HG03558 (cell line): ENCODE results near the gene RIMBP2.
"Not testable (repeated sequence)": the region's sequence is repeated elsewhere in the genome, so short reads cannot be mapped to it uniquely, and the experiment has no call there.

ENCODE experiments used
- ATAC-seq: cut with Tn5 transposase; IDR thresholded peaks from one replicate; pipeline ENCODE4 v1.9.1; 2021; ENCODE audit warnings: moderate number of reproducible peaks; ENCODE audit not compliant: unreplicated experiment; ENCODE audit errors: extremely low read depth

Gene RIMBP2

GRCh38 chr12:130613131-130613530 is 103.0 kb downstream of the RIMBP2 start:
- ATAC-seq, result no peak

GRCh38 chr12:130611026-130611905 is 104.8 kb downstream of the RIMBP2 start:
- no peak for ATAC-seq

DNA sequence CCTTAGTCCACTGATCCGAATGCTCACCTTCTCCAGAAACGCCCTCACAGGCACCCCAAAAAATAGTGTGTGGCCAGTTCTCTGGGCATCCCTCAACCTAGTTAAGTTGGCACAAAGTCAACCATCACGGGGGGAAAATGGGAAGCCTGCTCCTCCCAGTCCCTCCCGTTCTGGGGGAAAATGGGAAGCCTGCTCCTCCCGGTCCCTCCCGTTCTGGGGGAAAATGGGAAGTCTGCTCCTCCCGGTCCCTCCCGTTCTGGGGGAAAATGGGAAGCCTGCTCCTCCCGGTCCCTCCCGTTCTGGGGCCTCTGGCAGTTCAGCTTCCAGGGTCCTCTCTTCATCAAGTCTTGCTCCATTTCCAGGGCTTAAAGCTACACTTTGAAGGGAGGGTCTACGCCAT is 106.1 kb downstream of the RIMBP2 start:
- ATAC-seq, result no peak

DNA sequence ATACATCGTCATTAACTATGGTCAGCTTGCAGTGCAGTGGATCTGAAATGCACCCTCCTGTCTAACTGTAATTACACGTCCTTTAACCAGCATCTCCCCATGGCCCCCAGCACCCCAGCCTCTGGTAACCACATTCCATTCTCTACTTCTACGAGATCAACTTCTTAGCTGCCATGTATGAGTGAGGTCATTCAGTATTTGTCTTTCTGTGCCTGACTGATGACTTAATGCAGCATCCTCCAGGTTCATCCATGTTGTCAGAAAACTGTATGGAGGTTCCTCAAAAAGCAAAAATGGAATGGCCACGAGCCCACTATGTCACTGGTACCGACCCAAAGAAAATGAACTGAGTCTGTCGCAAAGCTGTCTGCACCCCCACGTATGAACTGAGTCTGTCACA is 107.3 kb downstream of the RIMBP2 start:
- ATAC-seq, result no peak

- ATAC-seq, result no peak
These were observed 108.0 kb downstream of the RIMBP2 start for GRCh38 chr12:130608132-130608531.

GRCh38 chr12:130606231-130606630 is 109.9 kb downstream of the RIMBP2 start:
- ATAC-seq, result no peak

GRCh38 chr12:130603396-130603965 is 112.6 kb downstream of the RIMBP2 start:
- ATAC-seq, result no peak

GRCh38 chr12:130602251-130602650 is 113.8 kb downstream of the RIMBP2 start:
- ATAC-seq, result no peak

GRCh38 chr12:130601327-130601726 is 114.8 kb downstream of the RIMBP2 start:
- no peak for ATAC-seq

- ATAC-seq, result no peak
These were observed 119.9 kb downstream of the RIMBP2 start for GRCh38 chr12:130596241-130596640.

GRCh38 chr12:130595566-130595965 is 120.5 kb downstream of the RIMBP2 start:
- ATAC-seq, result no peak

DNA sequence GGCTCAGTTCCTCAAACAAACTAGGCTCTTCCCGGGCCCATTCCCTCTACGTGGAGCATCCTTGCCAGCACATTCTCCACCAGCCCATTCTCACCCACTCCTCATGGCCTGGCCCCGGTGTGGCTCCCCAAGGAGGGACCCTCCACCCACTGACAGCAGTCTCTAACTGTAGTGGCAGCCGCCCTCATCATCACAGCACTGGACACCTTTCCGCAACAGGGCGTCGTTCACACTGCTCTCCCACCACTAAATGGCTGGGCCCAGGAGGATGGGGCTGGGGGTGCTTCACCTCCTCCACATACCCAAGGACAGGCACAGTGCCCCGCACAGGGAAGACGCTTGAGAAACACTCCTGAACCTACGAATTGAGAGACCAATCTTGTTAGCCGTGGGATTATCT is 123.0 kb downstream of the RIMBP2 start:
- no peak for ATAC-seq

GRCh38 chr12:130592641-130593040 is 123.5 kb downstream of the RIMBP2 start:
- ATAC-seq, result no peak

DNA sequence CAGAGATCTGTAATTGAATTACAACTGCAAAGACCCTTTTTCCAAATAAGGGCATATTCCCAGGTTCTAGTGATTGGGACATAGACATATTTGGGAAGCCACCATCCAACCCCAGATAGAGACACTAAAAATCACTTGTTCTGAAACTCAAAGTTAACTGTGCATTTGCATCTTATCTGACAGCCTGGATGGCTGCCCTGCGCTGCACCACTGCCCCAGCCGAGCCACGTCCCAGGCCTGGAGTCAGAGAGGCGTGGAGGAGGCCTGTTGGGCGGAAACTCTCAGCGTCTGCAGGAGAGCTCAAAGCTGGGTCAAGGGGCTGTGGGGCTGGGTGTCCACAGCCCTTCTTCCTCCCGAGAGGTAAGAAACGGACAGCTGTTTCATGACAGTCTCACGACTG is 124.4 kb downstream of the RIMBP2 start:
- ATAC-seq, result no peak

- no peak for ATAC-seq
These were observed 125.4 kb downstream of the RIMBP2 start for GRCh38 chr12:130590685-130591084.

DNA sequence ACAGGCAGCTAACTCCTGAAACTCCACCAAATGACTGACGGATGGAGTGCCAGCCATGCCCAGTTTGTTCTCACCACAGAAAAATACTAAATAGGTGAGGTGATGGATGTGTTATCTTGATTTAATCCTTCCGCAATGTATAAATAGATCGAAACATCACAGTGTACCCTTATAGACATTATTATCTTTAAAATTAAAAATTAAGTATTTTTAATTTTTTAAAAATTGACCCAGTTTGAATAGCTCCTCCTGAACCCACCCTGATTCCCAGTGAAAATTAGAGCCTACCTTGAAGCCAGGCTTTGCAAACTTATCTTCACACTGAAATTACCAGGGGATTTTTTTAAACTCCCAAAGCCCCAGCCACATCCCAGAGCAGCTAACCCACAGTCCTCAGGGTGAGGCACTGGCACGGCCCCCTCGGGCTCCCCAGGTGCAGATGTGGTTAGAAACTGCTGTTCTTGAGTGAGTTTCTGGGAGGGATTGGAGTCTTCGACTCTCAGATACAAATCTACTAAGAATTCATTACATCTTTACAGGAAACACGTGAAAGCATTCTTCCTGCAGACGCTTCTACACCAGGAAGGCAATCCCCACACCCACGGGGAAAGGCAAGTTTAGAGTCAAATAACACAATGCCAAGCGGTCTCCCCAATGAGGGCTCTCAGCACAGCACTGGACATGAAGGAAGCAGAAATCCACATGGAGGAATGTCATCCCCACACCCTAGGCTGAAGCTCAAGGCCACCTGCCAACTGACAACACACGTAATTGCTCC is 126.4 kb downstream of the RIMBP2 start:
- ATAC-seq, result no peak

GRCh38 chr12:130588696-130589539 is 127.2 kb downstream of the RIMBP2 start:
- ATAC-seq, result no peak

- no peak for ATAC-seq
These were observed 128.1 kb downstream of the RIMBP2 start for GRCh38 chr12:130587966-130588365.

DNA sequence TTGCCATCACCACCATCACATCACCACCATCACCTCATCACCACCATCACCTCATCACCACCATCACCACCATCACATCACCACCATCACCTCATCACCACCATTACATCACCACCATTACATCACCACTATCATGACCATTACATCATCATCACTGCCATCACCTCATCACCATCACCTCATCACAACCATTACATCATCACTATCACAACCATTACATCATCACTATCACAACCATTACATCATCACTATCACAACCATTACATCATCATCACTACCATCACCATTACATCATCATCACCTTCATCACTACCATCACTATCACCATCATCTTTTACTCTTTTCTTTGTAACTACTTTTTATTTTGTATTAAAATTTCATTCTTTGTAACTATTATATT is 131.6 kb downstream of the RIMBP2 start:
- not testable (repeated sequence) for ATAC-seq

DNA sequence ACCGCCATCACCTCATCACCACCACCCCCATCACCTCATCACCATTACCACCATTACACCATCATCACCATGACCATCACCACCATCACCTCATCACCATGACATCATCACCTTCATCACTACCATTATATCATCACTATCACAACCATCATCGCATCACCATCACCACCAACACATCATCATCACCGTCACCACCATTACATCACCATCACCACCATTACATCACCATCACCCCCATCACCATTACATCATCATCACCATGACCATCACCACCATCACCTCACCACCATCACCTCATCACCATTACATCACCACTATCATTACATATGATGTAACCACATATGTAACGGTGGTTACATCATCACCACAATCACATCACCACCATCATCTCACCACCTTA is 132.3 kb downstream of the RIMBP2 start:
- ATAC-seq, result no peak
